ENCODE data around the gene DOLPP1.

The DOLPP1 gene

DNA sequence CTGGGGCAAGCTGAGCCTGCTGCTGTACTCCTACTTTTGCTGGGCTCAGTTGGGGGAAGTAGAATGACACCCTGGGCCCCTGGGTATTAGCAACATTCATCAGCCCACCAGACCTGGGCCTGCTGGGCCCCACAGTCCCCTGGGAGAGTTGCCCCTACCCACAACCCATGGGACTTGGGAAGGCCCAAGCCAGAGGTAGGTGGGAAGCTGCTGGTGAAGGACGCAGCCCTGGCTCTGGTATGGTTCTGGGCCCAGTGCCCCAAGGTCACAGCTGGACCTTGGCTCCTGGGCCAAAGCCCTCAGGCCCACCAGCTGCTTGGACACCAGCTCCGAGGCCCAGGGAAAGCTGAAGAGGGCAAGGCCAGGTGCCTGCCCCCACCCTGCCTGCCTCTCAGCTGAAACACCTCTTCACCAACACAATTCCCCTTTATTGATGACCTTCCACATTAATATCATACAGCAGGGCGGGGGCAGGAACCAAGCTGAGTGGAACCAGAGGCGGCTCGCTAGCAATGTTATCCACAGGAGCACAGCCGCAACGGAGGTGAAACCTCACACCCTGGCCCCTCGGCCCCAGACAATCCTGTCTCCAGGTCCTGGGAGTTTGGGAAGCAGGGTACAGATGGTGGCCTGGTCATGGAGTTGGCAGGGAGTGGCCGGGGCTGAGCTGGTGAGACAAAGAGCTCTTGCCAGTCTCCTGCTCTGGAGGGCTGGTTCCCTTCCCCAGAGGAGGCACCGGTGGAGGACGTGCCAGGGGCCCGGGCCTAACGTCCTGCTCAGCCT lies 13.7 kb downstream of the DOLPP1 start:
- Mint-ChIP-seq H3K9me3 (no peaks in the 10 kb centered on the region), H3K4me3 (no peak overlapping the region), H3K36me3 (ENCODE audit: low read depth) (peaks cover 7% of the 10 kb centered on the region), H3K27ac (peak overlapping the region; percentile 84), H3K4me1 (peaks cover 16% of the 10 kb centered on the region), H3K27me3 (ENCODE audit: low read depth, poor library complexity) (no peaks in the 10 kb centered on the region)
- TF ChIP-seq CTCF (IDR thresholded peaks at IDR 0.05) = no peak
- no peak for DNase-seq

- H3K27ac Mint-ChIP-seq = no peak overlapping the region
- DNase-seq = no peak
- TF ChIP-seq CTCF (IDR thresholded peaks at IDR 0.05) = no peak
- H3K27me3 Mint-ChIP-seq (ENCODE audit: low read depth, poor library complexity) = no peaks in the 10 kb centered on the region
- peaks cover under 1% of the 10 kb centered on the region for H3K36me3 Mint-ChIP-seq (ENCODE audit: low read depth)
- H3K4me1 Mint-ChIP-seq = peaks cover 14% of the 10 kb centered on the region
- no peak overlapping the region for H3K4me3 Mint-ChIP-seq
- H3K9me3 Mint-ChIP-seq = no peaks in the 10 kb centered on the region
Measured at GRCh38 chr9:129095170-129095667, 14.3 kb downstream of the DOLPP1 start.

GRCh38 chr9:129095908-129096307 lies 15.0 kb downstream of the DOLPP1 start:
- DNase-seq = no peak
- H3K9me3 Mint-ChIP-seq = no peaks in the 10 kb centered on the region
- no peaks in the 10 kb centered on the region for H3K27me3 Mint-ChIP-seq (ENCODE audit: low read depth, poor library complexity)
- no peak for TF ChIP-seq CTCF (IDR thresholded peaks at IDR 0.05)
- H3K27ac Mint-ChIP-seq = no peak overlapping the region
- peaks cover 8% of the 10 kb centered on the region for H3K4me1 Mint-ChIP-seq
- H3K36me3 Mint-ChIP-seq (ENCODE audit: low read depth) = no peaks in the 10 kb centered on the region
- H3K4me3 Mint-ChIP-seq = no peak overlapping the region

DNA sequence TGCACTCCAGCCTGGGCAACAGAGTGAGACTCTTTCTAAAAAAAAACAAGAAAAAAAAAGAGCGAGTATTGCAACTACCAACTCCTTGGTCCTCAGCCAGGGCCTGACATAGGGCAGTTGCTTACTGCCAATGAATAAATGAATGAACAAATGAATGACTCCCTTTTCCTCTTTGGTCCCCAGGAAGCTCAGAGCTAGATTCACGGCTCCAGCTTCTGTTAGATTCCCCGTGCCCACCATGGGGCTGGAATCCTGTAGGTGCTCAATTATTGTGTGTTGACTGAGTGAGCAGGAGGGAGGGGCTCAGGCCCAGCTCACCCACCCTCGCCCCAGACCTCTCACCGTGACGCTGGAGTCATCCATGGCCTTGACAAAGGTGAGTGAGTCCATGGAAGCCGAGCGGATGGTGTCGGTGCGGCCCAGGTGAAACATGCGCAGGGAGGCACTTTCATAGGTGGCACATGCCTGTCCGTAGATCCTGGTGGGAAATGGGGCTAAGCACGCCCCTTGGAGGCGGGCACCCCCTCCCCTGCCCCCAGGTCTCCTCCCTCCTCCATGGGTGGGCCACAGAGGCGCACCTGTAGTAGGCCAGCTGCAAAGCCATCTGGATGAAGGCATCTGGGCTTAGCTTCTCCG lies 16.9 kb downstream of the DOLPP1 start:
- H3K9me3 Mint-ChIP-seq = no peaks in the 10 kb centered on the region
- H3K27me3 Mint-ChIP-seq (ENCODE audit: low read depth, poor library complexity) = no peaks in the 10 kb centered on the region
- H3K4me1 Mint-ChIP-seq = peaks cover 15% of the 10 kb centered on the region
- no peaks in the 10 kb centered on the region for H3K36me3 Mint-ChIP-seq (ENCODE audit: low read depth)
- H3K4me3 Mint-ChIP-seq = no peak overlapping the region
- no peak for TF ChIP-seq CTCF (IDR thresholded peaks at IDR 0.05)
- DNase-seq = no peak
- H3K27ac Mint-ChIP-seq = no peak overlapping the region

DNA sequence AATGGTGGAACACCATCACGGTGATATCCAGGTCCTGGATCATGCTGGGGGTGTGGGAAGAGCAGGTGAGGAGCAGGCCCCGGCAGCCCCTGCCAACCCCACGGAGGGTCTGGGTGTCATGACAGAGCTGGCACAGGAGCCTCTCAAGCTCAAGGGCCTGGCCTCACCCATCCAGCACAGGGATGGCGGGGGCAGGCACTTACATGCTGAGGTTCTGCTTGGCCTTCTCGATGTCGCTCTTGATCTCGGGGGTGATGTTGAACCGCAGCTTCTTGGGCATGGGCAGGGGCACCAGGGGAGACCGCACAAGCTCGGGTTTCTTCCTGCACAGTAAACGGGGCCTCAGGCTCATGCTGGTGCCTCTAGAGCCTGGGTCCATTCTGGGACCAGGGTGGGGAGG lies 17.4 kb downstream of the DOLPP1 start:
- no peaks in the 10 kb centered on the region for H3K9me3 Mint-ChIP-seq
- peaks cover 15% of the 10 kb centered on the region for H3K4me1 Mint-ChIP-seq
- H3K36me3 Mint-ChIP-seq (ENCODE audit: low read depth) = no peaks in the 10 kb centered on the region
- no peak for DNase-seq
- TF ChIP-seq CTCF (IDR thresholded peaks at IDR 0.05) = no peak
- H3K27ac Mint-ChIP-seq = no peak overlapping the region
- no peaks in the 10 kb centered on the region for H3K27me3 Mint-ChIP-seq (ENCODE audit: low read depth, poor library complexity)
- H3K4me3 Mint-ChIP-seq = no peak overlapping the region
